IMR-90 (cell line): Measurements from ENCODE around the gene LCK. TPM values are rescaled to one million over a fixed set of nuclear protein-coding genes. Genes with fewer than 3 reads are reported as not detected.

Experiments
- ATAC-seq: fragments of 200-7000 bp; cut with Tn5 transposase; 2 replicates; pipeline ENCODE4 v1.9.1; 2020; ENCODE audit warnings: low read depth, mild to moderate bottlenecking, moderate library complexity
- BruUV-seq: library from RNA; stranded (reverse); fragments of 400-500 nt; replicated peaks from 2 replicates; lab custom pipeline; 2021; lab: Mats Ljungman, UMichigan
- CTCF ChIA-PET: fragments of 300-600 bp; formaldehyde crosslinking; extraction: SDS; loops from one replicate; lab custom pipeline; 2021; ENCODE audit warnings: antibody characterized with exemption; lab: Yijun Ruan, JAX
- POLR2A ChIA-PET: fragments of 300-600 bp; sonication (Branson Sonifier 250); formaldehyde crosslinking; loops from one replicate; lab custom pipeline; 2022; ENCODE audit warnings: antibody characterized with exemption; ENCODE audit not compliant: unreplicated experiment; lab: Charles Lee
- DNase-seq: peaks from one replicate; pipeline ENCODE4 v3.0.0; 2013
- H2AFZ ChIP-seq: replicated peaks from 2 replicates; pipeline ENCODE3; 2013; ENCODE audit warnings: low read length, mild to moderate bottlenecking; ENCODE audit not compliant: poor library complexity
- H2AK5ac ChIP-seq: 2 replicates; pipeline ENCODE4 v1.6.1; 2013; ENCODE audit warnings: low read depth, low read length, inconsistent platforms
- H2AK9ac ChIP-seq: replicated peaks from 2 replicates; pipeline ENCODE3; 2013; ENCODE audit warnings: mild to moderate bottlenecking, low read depth, low read length, moderate library complexity; ENCODE audit not compliant: poor library complexity
- H2BK120ac ChIP-seq: 2 replicates; pipeline ENCODE4 v1.6.1; 2013; ENCODE audit warnings: low read depth, low read length, inconsistent platforms
- H2BK15ac ChIP-seq: 3 replicates; pipeline ENCODE4 v1.6.1; 2013; ENCODE audit warnings: low read depth, low read length, inconsistent platforms
- H2BK20ac ChIP-seq: 2 replicates; pipeline ENCODE4 v1.6.1; 2013; ENCODE audit warnings: low read depth, mild to moderate bottlenecking, inconsistent platforms, low read length, moderate library complexity
- H2BK5ac ChIP-seq: 2 replicates; pipeline ENCODE4 v1.6.1; 2013; ENCODE audit warnings: mild to moderate bottlenecking, low read depth, low read length, inconsistent platforms; ENCODE audit not compliant: poor library complexity, severe bottlenecking
- H3K14ac ChIP-seq: replicated peaks from 2 replicates; pipeline ENCODE4 v1.6.1; 2013; ENCODE audit warnings: low read depth, low read length, inconsistent platforms
- H3K18ac ChIP-seq: 2 replicates; pipeline ENCODE4 v1.6.1; 2013; ENCODE audit warnings: low read depth, low read length, control low read depth
- H3K23ac ChIP-seq: 2 replicates; pipeline ENCODE4 v1.6.1; 2013; ENCODE audit warnings: low read depth, low read length, inconsistent platforms
- H3K27ac ChIP-seq: 2 replicates; pipeline ENCODE4 v1.5.1; 2013; ENCODE audit warnings: mild to moderate bottlenecking, control low read depth, low read length; ENCODE audit not compliant: insufficient read depth
- H3K27me3 ChIP-seq: 2 replicates; pipeline ENCODE4 v1.6.1; 2013; ENCODE audit warnings: low read length; ENCODE audit not compliant: control insufficient read depth, insufficient read depth
- H3K36me3 ChIP-seq: 2 replicates; pipeline ENCODE4 v1.6.1; 2013; ENCODE audit warnings: low read length, mixed read lengths; ENCODE audit not compliant: control insufficient read depth, insufficient read depth
- H3K4ac ChIP-seq: 2 replicates; pipeline ENCODE4 v1.6.1; 2013; ENCODE audit warnings: low read depth, low read length, inconsistent platforms
- H3K4me1 ChIP-seq: 2 replicates; pipeline ENCODE4 v1.6.1; 2013; ENCODE audit warnings: low read length, mixed read lengths; ENCODE audit not compliant: control insufficient read depth, insufficient read depth
- H3K4me2 ChIP-seq: 2 replicates; pipeline ENCODE4 v1.6.1; 2013; ENCODE audit warnings: low read depth, mild to moderate bottlenecking, control low read depth, low read length, moderate library complexity
- H3K4me3 ChIP-seq: 2 replicates; pipeline ENCODE4 v1.5.1; 2013; ENCODE audit warnings: low read depth, mild to moderate bottlenecking, control low read depth, low read length, moderate library complexity; ENCODE audit not compliant: insufficient read depth
- H3K56ac ChIP-seq: 2 replicates; pipeline ENCODE4 v1.6.1; 2013; ENCODE audit warnings: low read length, inconsistent platforms; ENCODE audit not compliant: insufficient read depth; ENCODE audit errors: extremely low read depth
- H3K79me1 ChIP-seq, 2 experiments: 2 replicates each; pipeline ENCODE4 v1.6.1; 2013; ENCODE audit warnings: low read length in 2 of 2, inconsistent platforms in 1 of 2, low read depth in 1 of 2
- H3K9ac ChIP-seq: 2 replicates; pipeline ENCODE4 v1.6.1; 2013; ENCODE audit warnings: low read depth, low read length, control low read depth
- H3K9me1 ChIP-seq: 2 replicates; pipeline ENCODE4 v1.6.1; 2013; ENCODE audit warnings: low read length, inconsistent platforms; ENCODE audit not compliant: insufficient read depth
- H3K9me3 ChIP-seq: 2 replicates; pipeline ENCODE4 v1.6.1; 2013; ENCODE audit warnings: low read length; ENCODE audit not compliant: control insufficient read depth, insufficient read depth
- H4K20me1 ChIP-seq: 2 replicates; pipeline ENCODE4 v1.6.1; 2013; ENCODE audit warnings: low read length, inconsistent platforms; ENCODE audit not compliant: insufficient read depth
- H4K5ac ChIP-seq: 2 replicates; pipeline ENCODE4 v1.6.1; 2013; ENCODE audit warnings: mild to moderate bottlenecking, low read depth, low read length, control low read depth
- H4K8ac ChIP-seq, 2 experiments: 2 replicates each; pipeline ENCODE4 v1.6.1; 2013; ENCODE audit warnings: low read depth in 2 of 2, low read length in 2 of 2, control low read depth in 1 of 2, inconsistent platforms in 1 of 2
- H4K91ac ChIP-seq: 2 replicates; pipeline ENCODE4 v1.6.1; 2013; ENCODE audit warnings: low read depth, low read length, inconsistent platforms; ENCODE audit not compliant: insufficient read depth
- CEBPB ChIP-seq: IDR thresholded peaks from 2 replicates; pipeline ENCODE4 v1.6.1; 2012; ENCODE audit warnings: low read depth, low read length, improper control_type of control experiment
- CHD1 ChIP-seq: IDR thresholded peaks from 2 replicates; pipeline ENCODE4 v1.6.1; 2012; ENCODE audit warnings: low read depth, low read length, improper control_type of control experiment
- FOS ChIP-seq: fragments of 150-350 bp; IDR thresholded peaks from 2 replicates; pipeline ENCODE4 v1.6.1; 2016; ENCODE audit warnings: low read depth, low read length
- MAFK ChIP-seq: IDR thresholded peaks from 2 replicates; pipeline ENCODE4 v1.6.1; 2012; ENCODE audit warnings: low read depth, low read length, improper control_type of control experiment
- MAZ ChIP-seq: IDR thresholded peaks from 2 replicates; pipeline ENCODE4 v1.6.1; 2012; ENCODE audit warnings: low read depth, mild to moderate bottlenecking, low read length, improper control_type of control experiment, moderate library complexity, borderline replicate concordance
- POLR2A ChIP-seq: IDR thresholded peaks from 2 replicates; pipeline ENCODE4 v1.6.1; 2012; ENCODE audit warnings: mild to moderate bottlenecking, low read depth, low read length
- RFX5 ChIP-seq: IDR thresholded peaks from 2 replicates; pipeline ENCODE4 v1.8.0; 2012; ENCODE audit warnings: low read depth, mild to moderate bottlenecking, low read length, moderate library complexity
- SMC3 ChIP-seq: fragments of 150-350 bp; IDR thresholded peaks from 2 replicates; pipeline ENCODE4 v1.6.1; 2016; ENCODE audit warnings: low read depth, mild to moderate bottlenecking, antibody characterized with exemption, low read length, moderate library complexity
- WGBS, 2 experiments: methylation state at CpG; one replicate each; pipeline versions ENCODE4 v1.1.5 to v1.1.7; 2013; ENCODE audit warnings: missing lambda C conversion rate in 2 of 2; ENCODE audit not compliant: insufficient read length in 1 of 2; ENCODE audit errors: extremely low coverage in 2 of 2; 5-methylcytosine and 5-hydroxymethylcytosine counted together
- dilution Hi-C: fragments of 300-500 bp; cut with HindIII; formaldehyde crosslinking; loops from one replicate; pipeline ENCODE4 v1.14.3; 2018; ENCODE audit warnings: low sequenced_read_pairs; ENCODE audit not compliant: unreplicated experiment
- in situ Hi-C: fragments of 300-500 bp; cut with MboI; formaldehyde crosslinking; loops from 3 replicates; pipeline ENCODE4 v1.14.3; 2019; ENCODE audit warnings: low sequenced_read_pairs, inconsistent platforms, mixed read lengths
- intact Hi-C: fragments of 100-400 bp; cut with micrococcal nuclease; formaldehyde crosslinking; loops from 2 replicates; pipeline ENCODE4 v1.10.0; 2022
- polyA plus RNA-seq, 3 experiments: library from polyadenylated mRNA; depleted of rRNA; stranded (reverse); fragments of >200 nt; gene quantifications; 2 replicates each; pipeline ENCODE4 v1.2.3, GENCODE V29; 2012; ENCODE audit warnings: low replicate concordance in 1 of 3
- total RNA-seq: library from RNA; depleted of rRNA; stranded (reverse); fragments of >200 nt; gene quantifications from 2 replicates; pipeline ENCODE4 v1.2.3, GENCODE V29; 2012
- TF ChIP-seq, protein P1 (sequence below): fragments of 150-350 bp; IDR thresholded peaks from 2 replicates; pipeline ENCODE4 v1.6.1; 2016; ENCODE audit warnings: low read depth, mild to moderate bottlenecking, low read length, moderate library complexity, borderline replicate concordance
- TF ChIP-seq, protein P2 (sequence below): fragments of 150-350 bp; IDR thresholded peaks from 2 replicates; pipeline ENCODE4 v1.6.1; 2017; ENCODE audit warnings: mild to moderate bottlenecking, antibody characterized with exemption, low read length, low read depth

LCK gene
- total and polyA plus RNA-seq, 2 of the 4 experiments (the other 2 are of a cell fraction) = not detected

DNA sequence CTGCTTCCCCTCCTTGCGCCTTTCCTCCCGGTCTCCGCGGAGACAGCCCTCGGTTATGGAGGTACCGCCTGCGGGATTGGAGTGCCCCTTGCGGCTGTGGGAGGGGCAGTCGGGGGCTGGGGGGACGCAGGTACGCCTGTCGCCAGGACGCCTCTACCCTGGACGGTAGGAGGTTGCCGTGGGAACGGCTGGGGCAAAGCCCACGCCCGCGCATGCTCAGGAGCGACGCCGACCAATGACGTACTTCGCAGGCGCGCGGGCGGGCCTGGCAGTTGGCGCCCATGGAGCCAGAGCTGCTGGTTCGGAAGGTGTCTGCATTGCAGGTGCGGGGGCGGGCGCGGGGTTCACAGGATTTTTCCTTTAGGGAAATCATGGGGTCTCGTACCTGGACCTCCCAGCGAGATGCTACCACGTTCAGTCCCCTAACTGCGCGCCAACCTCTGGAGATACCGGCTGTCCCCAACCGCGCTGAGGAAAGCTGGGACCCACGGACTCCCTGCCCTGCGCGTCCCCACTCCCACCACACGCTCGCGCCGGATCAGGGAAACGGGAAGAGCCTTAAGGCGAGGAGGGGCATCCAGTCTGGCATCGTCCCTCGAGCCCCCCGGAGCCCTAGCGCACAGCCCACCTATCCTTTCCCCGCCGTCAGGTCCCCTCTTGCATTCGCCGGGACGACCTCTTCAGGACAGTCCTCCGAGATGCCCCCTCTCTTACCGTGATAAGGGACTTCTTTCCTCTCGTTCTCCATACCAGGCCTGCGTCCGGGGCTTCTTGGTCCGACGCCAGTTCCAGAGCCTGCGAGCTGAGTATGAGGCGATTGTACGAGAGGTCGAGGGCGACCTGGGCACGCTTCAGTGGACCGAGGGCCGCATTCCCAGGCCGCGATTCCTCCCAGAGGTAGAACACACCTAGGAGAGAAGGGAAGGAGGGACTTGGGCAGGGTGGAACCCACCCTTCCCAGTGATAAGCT is 45.4 kb upstream of the LCK start, which contains the start of gene IQCC (continued):
- TF ChIP-seq, protein P1, sequence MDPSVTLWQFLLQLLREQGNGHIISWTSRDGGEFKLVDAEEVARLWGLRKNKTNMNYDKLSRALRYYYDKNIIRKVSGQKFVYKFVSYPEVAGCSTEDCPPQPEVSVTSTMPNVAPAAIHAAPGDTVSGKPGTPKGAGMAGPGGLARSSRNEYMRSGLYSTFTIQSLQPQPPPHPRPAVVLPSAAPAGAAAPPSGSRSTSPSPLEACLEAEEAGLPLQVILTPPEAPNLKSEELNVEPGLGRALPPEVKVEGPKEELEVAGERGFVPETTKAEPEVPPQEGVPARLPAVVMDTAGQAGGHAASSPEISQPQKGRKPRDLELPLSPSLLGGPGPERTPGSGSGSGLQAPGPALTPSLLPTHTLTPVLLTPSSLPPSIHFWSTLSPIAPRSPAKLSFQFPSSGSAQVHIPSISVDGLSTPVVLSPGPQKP = no peak

DNA sequence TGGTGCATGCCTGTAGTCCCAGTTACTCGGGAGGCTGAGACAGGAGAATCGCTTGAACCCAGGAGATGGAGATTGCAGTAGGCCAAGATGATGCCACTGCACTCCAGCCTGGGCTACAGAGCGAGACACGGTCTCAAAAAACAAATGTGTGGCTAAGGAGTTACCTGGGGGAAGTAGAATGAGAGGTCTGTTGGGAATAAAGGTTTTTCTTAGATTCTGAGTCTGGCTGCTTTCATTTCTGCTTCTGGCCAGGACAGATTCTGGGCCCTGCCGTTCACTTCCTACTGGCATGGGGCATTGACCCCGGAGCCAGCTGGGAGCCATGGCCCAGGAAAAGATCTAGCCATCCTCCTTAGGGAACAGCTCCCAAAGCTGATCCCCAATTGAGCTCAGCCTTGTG is 42.6 kb upstream of the LCK start:
- Histone ChIP-seq H2AK9ac (no peak overlapping the region), H3K79me1 (peaks cover 11 to 27% of the 10 kb centered on the region in 2 experiments), H3K18ac (no peak overlapping the region), H4K8ac (no peak overlapping the region), H3K27me3 (no peaks in the 10 kb centered on the region), H4K91ac (no peak overlapping the region), H3K9ac (no peak overlapping the region), H3K56ac (no peak overlapping the region), H3K4me1 (peaks cover 6% of the 10 kb centered on the region), H3K27ac (no peak overlapping the region), H3K14ac (no peak overlapping the region), H2BK20ac (no peak overlapping the region), H3K4ac (no peak overlapping the region), H2BK15ac (no peak overlapping the region), H2BK5ac (no peak overlapping the region), H3K9me1 (peaks cover 6% of the 10 kb centered on the region; the same call in 1 of the 2 replicates), H2AK5ac (no peak overlapping the region), H4K20me1 (no peaks in the 10 kb centered on the region; the same call in 1 of the 2 replicates), H3K4me2 (no peak overlapping the region), H2AFZ (no peak overlapping the region), H3K23ac (no peak overlapping the region), H3K36me3 (peaks cover 3% of the 10 kb centered on the region; the same call in 1 of the 2 replicates), H3K9me3 (no peaks in the 10 kb centered on the region), H3K4me3 (no peak overlapping the region), H4K5ac (no peak overlapping the region), H2BK120ac (no peak overlapping the region)
- ChIA-PET POLR2A (no interaction called here), CTCF (interaction anchor here (0.6 to 1.6 kb wide), 2 partner anchors 99 to 192 kb away, joined by 3 to 6 read pairs; no protein-coding TSS in a partner anchor)
- intact Hi-C loops (no loop called here), in situ Hi-C loops (no loop called here), dilution Hi-C loops (no loop called here)
- ATAC-seq (no peak), DNase-seq (no peak)
- WGBS, 2 experiments = 89% methylated on average over 3 of the region's 6 CpGs; no CpG with 5 or more reads in 1 of the 2 experiments
- BruUV-seq = no TSS peak
- TF ChIP-seq CHD1 = no peak
- TF ChIP-seq FOS = no peak
- TF ChIP-seq SMC3 = no peak
- TF ChIP-seq RFX5 = no peak
- TF ChIP-seq, protein P1 = no peak
- no peak for TF ChIP-seq MAZ
- no peak for TF ChIP-seq MAFK
- no peak for TF ChIP-seq CEBPB
- TF ChIP-seq, protein P2, sequence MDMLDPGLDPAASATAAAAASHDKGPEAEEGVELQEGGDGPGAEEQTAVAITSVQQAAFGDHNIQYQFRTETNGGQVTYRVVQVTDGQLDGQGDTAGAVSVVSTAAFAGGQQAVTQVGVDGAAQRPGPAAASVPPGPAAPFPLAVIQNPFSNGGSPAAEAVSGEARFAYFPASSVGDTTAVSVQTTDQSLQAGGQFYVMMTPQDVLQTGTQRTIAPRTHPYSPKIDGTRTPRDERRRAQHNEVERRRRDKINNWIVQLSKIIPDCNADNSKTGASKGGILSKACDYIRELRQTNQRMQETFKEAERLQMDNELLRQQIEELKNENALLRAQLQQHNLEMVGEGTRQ = no peak
- TF ChIP-seq POLR2A = no peak
